GM19043 (cell line): ENCODE data around the gene GNAI1.

Source experiments
- ATAC-seq: cut with Tn5 transposase; IDR thresholded peaks from one replicate; pipeline ENCODE4 v1.9.1; 2021; ENCODE audit warnings: low read depth; ENCODE audit not compliant: unreplicated experiment

The GNAI1 gene

DNA sequence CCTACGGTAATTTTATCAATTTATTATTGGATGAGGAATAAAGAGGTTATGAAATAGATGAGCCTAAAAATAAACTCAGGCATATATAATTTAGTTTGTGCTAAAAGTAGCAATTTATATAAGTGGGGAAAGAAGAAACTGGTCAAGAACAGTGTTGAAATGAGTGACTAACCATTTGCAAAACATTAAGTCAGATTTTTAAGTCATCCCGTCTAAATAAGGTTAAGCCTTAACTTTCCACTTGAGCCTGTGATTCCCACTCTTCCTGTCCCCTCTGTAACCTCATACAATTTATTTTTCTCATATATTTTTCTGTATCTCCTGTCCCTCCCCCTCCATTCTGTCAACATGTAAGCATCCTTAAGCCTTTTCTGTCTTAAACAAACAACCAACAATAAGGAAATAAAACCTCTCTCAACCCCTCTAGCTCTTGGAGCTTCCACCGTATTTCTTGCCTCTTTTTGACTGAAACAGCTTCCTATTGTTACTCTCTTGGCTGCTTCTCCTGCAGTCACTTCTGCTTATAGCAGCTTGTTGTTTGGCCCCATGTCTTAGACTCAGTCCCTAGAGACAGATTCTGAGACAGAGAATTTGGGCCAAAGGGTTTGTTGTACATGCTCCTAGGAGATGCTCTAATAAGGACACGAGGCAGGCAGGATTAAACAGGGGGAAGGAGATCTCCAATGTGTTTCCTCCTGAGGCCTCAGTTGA lies 109.7 kb downstream of the GNAI1 start:
- ATAC-seq, result no peak

DNA sequence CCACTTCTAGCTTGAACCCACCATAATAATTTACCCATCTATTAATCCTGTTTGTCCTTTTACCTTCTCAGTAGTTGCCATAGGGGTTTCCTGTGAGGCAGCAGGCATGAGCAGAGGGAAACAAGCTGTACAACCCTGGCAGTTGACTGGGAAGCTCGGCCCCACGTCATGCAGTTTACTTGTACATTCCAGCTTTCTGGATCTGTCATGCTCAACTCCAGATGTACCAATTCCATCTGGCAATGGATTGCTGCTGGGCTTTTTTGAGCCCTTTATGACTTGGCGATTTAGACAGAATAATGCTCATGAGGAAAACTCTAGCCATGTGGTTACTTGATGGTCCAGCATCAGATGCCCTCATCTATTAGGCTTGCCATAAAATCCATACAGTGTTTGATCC lies 112.5 kb downstream of the GNAI1 start:
- no peak for ATAC-seq

DNA sequence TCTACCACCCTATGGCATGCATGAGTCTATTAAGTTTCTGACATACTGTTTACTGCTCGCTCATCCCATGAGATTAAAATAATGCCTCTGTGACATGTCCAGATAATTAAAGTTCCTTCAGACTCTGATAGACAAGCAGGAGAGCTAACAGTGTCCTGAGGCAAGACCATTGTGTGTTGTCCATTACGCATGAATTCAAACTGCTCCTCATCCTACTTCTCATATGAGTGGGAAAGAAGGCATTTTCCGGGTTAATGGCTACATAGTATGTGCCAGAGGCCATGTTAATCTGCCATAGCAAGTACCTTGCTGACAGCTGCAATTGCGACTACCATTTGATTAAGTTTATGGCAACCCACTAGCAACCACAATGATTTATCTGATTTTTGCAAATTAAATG lies 113.3 kb downstream of the GNAI1 start:
- ATAC-seq, result no peak

DNA sequence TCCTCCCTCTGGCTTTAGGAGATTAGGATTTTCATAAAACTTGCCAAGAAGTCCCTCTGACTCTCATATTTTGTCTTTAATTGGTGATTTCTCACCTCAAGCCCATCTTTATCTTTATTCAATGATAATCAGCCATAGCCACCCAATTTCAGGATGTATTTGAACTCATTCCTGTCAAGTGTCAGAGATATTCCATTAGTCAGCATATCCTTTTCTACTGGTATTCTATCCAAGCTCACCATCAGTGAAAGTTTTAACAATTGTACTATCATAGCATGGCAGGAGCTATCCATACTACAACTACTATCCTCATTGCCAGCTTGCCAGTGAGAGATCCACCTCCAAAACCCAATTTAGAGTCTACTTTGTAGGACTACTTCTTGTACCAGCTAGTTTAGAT lies 114.6 kb downstream of the GNAI1 start:
- ATAC-seq, result no peak

DNA sequence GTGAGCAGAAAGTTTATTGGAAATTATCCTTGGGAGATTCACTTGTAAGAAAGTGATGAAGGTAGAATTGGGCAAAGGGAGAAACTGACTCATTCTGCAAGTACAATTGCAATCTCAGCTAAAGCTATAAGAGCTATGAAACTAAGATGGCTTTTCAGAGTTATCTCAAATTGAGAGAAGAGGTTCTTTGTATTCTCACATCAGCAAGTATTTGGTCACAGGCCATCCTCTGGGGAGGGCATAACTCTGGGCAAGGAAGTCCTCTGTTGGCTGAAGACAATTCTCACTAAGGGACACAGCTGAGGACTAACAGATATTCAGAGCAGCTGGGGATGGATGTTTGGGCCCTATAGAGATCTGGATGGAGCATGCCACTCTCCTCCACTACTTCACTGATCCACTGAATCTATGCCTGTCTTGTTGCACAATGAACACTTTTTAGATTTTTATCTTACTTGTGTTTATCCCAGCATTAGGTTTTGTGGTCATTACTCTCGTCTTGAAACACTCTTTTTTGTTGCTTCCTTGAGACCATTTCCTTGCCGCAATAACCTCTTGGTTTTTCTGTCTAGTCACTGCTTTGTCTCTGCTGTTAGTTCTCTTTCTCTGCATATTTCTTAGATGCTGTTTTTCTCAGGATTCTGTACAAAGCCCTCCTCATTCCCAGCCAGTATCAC lies 115.1 kb downstream of the GNAI1 start:
- ATAC-seq, result no peak

- ATAC-seq, result no peak
These were observed 118.6 kb downstream of the GNAI1 start for GRCh38 chr7:80253237-80253636.

GRCh38 chr7:80253653-80254052 lies 119.0 kb downstream of the GNAI1 start:
- ATAC-seq, result no peak

DNA sequence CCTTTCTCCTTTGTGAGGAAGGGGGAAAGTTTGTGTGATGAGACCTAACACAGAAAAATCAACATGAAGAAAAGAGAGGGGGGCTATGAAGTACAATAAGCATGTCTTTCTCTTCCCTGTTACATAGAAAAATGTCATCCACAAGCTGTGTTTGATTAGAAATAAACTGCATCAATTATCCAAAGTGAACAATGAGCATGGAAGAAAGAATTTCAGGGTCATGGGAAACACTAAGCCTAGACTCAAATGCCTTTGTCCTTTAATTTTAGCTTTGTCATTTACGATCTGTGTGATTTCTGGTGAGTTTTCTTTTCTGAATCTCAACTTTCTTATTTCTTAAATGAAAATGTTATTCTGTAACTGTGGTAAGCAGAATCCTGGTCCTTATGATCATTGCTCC lies 121.0 kb downstream of the GNAI1 start:
- no peak for ATAC-seq

- no peak for ATAC-seq
These were observed 123.1 kb downstream of the GNAI1 start for GRCh38 chr7:80257756-80258155.

- ATAC-seq, result no peak
These were observed 126.0 kb downstream of the GNAI1 start for GRCh38 chr7:80260606-80261005.

DNA sequence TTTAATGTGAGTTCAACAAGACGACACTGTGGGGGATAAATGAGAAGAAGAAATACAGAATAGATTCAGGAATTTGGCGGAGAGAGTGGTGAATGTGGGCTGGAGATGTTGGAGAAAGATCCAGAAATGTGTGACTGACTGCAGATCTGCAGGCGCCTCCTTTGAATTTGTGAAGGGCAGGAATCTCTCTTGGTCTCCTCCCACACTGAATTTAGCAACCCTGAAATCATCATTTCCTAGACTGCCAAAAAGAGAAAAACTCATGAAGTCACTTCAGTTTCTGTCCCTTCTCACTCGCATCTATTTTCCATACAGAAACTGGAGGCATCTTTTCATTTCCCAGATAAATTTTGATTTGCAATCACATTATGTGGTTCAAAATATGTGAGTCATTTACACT lies 128.7 kb downstream of the GNAI1 start:
- no peak for ATAC-seq

- no peak for ATAC-seq
These were observed 129.2 kb downstream of the GNAI1 start for GRCh38 chr7:80263821-80264220.

- no peak for ATAC-seq
These were observed 130.3 kb downstream of the GNAI1 start for GRCh38 chr7:80264769-80265495.

- no peak for ATAC-seq
These were observed 138.1 kb downstream of the GNAI1 start for GRCh38 chr7:80272560-80273239.

DNA sequence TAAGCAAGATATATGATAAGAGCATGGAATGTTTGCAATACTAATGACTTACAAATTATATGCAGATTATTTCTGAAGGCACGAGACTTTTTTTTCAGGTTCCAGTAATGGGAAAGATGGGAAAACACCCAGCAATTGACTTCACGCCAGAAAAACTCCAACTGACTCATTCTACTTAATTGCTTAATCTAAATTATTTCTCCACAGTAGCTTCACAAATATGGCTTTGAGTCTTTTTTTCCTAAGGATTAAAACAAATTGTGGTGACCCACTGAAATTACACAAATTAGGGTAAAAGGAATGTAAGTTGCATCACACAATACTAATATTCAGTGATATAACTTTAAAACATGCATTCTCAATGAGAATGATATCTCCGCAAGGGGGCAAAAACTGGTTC lies 138.7 kb downstream of the GNAI1 start:
- ATAC-seq, result no peak

DNA sequence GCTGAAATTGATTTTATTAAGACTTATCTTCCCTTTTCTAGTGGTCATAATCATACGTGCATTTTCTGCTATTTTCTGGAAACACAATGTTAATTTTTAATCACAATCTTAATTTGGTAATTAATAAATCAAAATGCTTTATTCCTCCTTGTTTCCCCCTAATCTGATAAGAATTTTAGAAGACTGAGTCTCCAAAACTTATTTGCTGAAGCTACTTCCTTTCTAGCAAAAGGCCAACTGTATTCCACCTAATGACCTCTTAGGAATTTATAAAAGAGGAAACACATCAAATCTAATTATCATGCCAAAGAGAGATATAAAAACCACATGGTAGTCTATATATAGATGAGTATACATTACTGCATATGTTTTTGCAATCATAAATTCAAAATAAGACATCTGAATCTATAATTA lies 140.6 kb downstream of the GNAI1 start:
- no peak for ATAC-seq
